ENCODE measurements around the gene TK2.
"Not testable (repeated sequence)": the region's sequence is repeated elsewhere in the genome, so short reads cannot be mapped to it uniquely, and the experiment has no call there.

TK2 gene

GRCh38 chr16:66502020-66502913, 47.7 kb downstream of the TK2 start (continued):
- no peak for TF ChIP-seq PATZ1 (CRISPR knock-in tag; IDR thresholded peaks at IDR 0.05; ENCODE audit: borderline replicate concordance)

- ATAC-seq = not testable (repeated sequence)
Measured at GRCh38 chr16:66501563-66501962, 48.4 kb downstream of the TK2 start.

GRCh38 chr16:66497921-66498320, 52.0 kb downstream of the TK2 start:
- ATAC-seq = not testable (repeated sequence)

- not testable (repeated sequence) for ATAC-seq
Measured at GRCh38 chr16:66496226-66496625, 53.7 kb downstream of the TK2 start.

GRCh38 chr16:66495440-66495839, 54.5 kb downstream of the TK2 start:
- TF ChIP-seq TSHZ2 (CRISPR knock-in tag; IDR thresholded peaks at IDR 0.05) (no peak), ZNF565 (CRISPR knock-in tag; conservative IDR thresholded peaks at IDR 0.05; ENCODE audit: low read depth) (no peak), CREB5 (CRISPR knock-in tag; IDR thresholded peaks at IDR 0.05; ENCODE audit: low read depth) (no peak), ZC3H10 (CRISPR knock-in tag; IDR thresholded peaks at IDR 0.05) (no peak), TCF4 (CRISPR knock-in tag; IDR thresholded peaks at IDR 0.05; ENCODE audit: borderline replicate concordance) (no peak), TOX (CRISPR knock-in tag; IDR thresholded peaks at IDR 0.05; ENCODE audit: borderline replicate concordance) (no peak), OSR1 (CRISPR knock-in tag; IDR thresholded peaks at IDR 0.05) (no peak), BACH2 (CRISPR knock-in tag; IDR thresholded peaks at IDR 0.05; ENCODE audit: borderline replicate concordance) (no peak), GLIS3 (CRISPR knock-in tag; IDR thresholded peaks at IDR 0.05) (no peak), ZFP30 (CRISPR knock-in tag; IDR thresholded peaks at IDR 0.05) (no peak), SNAI2 (CRISPR knock-in tag; IDR thresholded peaks at IDR 0.05) (no peak), ARNTL (CRISPR knock-in tag; IDR thresholded peaks at IDR 0.05; ENCODE audit: borderline replicate concordance, low read depth) (no peak), ISL1 (CRISPR knock-in tag; IDR thresholded peaks at IDR 0.05) (no peak), PATZ1 (CRISPR knock-in tag; IDR thresholded peaks at IDR 0.05; ENCODE audit: borderline replicate concordance) (no peak), ZNF70 (CRISPR knock-in tag; IDR thresholded peaks at IDR 0.05) (no peak), ZNF8 (CRISPR knock-in tag; IDR thresholded peaks at IDR 0.05) (no peak), ESRRG (CRISPR knock-in tag; IDR thresholded peaks at IDR 0.05) (no peak), CSDC2 (CRISPR knock-in tag; IDR thresholded peaks at IDR 0.05) (no peak), ZFP3 (CRISPR knock-in tag; IDR thresholded peaks at IDR 0.05) (no peak), PPARA (CRISPR knock-in tag; IDR thresholded peaks at IDR 0.05; ENCODE audit: borderline replicate concordance) (no peak)
- no peak for ATAC-seq

All from SK-N-SH treated with all-trans-retinoic acid at 6 μM for 48 hours (cell line).